ENCODE results near the gene KRT74. TPM values are rescaled to one million over a fixed set of nuclear protein-coding genes. Genes with fewer than 3 reads are reported as not detected.

The KRT74 gene
- total RNA-seq, 1 experiment from 2014 or later, result not detected

DNA sequence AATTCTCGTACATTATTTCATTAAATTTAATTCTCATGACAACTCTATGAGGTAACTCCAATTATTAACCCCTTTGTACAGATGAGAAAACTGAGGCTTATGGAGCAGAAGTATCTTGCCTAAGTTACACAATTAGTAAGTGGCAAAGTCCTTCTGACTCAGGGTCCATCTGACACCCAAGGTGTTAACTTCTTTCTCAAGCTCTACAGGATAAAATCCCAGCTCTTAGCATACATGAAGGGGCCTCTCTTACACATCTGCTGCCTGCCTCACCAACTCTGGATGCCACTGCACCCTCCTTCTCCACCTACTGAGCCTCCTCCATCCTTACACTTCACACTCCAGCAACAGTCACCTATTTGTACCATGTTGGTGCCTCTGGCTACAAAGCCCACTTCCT, 31.9 kb upstream of the KRT74 start:
- Histone ChIP-seq H3K4me3 (ENCODE audit: low read depth in 2 of 2, low read length in 2 of 2) (no peak overlapping the region), H3K4me1 (ENCODE audit: control insufficient read depth, insufficient read depth, low read length) (no peaks in the 10 kb centered on the region), H3K36me3 (ENCODE audit: control insufficient read depth, insufficient read depth, low read length) (no peaks in the 10 kb centered on the region), H3K27me3 (ENCODE audit: control insufficient read depth, insufficient read depth, low read length) (peaks cover 2% of the 10 kb centered on the region; the same call in 1 of the 2 replicates), H3K27ac (ENCODE audit: low read length) (no peak overlapping the region), H3K9me3 (ENCODE audit: control insufficient read depth, insufficient read depth, low read depth, low read length) (no peaks in the 10 kb centered on the region)
- ChIA-PET CTCF (interaction anchor here (0.6 to 1.0 kb wide), 2 partner anchors 154 to 265 kb away, joined by 3 read pairs; no protein-coding TSS in a partner anchor), POLR2A (no interaction called here)
- intact Hi-C loops (cut with micrococcal nuclease; ENCODE audit: unreplicated experiment) (no loop called here), in situ Hi-C loops (cut with HindIII; ENCODE audit: low pct_unique_long_range_greater_than_20kb, low sequenced_read_pairs) (no loop called here)
- no TSS peak for BruUV-seq (replicated peaks)
- ATAC-seq (no peak), DNase-seq (ENCODE audit: low read depth, low spot score) (no peak)
- no peak for TF ChIP-seq POLR2AphosphoS5 (IDR thresholded peaks at IDR 0.05; ENCODE audit: low read depth, low read length)
- no peak for TF ChIP-seq SIN3A (IDR thresholded peaks at IDR 0.05; ENCODE audit: borderline replicate concordance, insufficient read depth, low read depth, low read length)
- TF ChIP-seq, protein P1, sequence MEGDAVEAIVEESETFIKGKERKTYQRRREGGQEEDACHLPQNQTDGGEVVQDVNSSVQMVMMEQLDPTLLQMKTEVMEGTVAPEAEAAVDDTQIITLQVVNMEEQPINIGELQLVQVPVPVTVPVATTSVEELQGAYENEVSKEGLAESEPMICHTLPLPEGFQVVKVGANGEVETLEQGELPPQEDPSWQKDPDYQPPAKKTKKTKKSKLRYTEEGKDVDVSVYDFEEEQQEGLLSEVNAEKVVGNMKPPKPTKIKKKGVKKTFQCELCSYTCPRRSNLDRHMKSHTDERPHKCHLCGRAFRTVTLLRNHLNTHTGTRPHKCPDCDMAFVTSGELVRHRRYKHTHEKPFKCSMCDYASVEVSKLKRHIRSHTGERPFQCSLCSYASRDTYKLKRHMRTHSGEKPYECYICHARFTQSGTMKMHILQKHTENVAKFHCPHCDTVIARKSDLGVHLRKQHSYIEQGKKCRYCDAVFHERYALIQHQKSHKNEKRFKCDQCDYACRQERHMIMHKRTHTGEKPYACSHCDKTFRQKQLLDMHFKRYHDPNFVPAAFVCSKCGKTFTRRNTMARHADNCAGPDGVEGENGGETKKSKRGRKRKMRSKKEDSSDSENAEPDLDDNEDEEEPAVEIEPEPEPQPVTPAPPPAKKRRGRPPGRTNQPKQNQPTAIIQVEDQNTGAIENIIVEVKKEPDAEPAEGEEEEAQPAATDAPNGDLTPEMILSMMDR (IDR thresholded peaks at IDR 0.05), result no peak
- TF ChIP-seq TCF7L2 (IDR thresholded peaks at IDR 0.05; ENCODE audit: low read depth, low read length), result no peak

DNA sequence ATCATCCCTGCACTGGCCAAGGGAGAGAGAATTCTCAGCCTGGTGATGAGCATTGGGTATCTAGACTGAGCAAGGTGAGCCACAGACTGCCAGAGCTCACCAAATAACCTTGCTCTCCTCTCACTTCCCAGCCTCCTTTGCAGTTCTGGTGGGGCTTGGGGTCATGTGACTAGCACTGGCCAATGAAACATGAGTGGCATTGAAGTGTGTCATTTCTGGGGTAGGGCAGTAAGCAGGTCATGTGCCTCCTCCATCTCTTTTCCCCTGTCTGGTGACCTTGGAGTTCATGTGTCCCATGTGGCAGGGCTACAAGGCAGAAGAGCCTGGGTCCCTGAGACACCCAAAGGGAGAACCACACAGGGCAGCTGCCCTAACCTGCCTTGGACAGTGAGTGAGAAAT, 31.2 kb upstream of the KRT74 start:
- in situ Hi-C loops (cut with HindIII; ENCODE audit: low pct_unique_long_range_greater_than_20kb, low sequenced_read_pairs), result no loop called here
- Histone ChIP-seq H3K27ac (ENCODE audit: low read length) (no peak overlapping the region), H3K4me1 (ENCODE audit: control insufficient read depth, insufficient read depth, low read length) (no peaks in the 10 kb centered on the region), H3K27me3 (ENCODE audit: control insufficient read depth, insufficient read depth, low read length) (peaks cover 2% of the 10 kb centered on the region; the same call in 1 of the 2 replicates), H3K9me3 (ENCODE audit: control insufficient read depth, insufficient read depth, low read depth, low read length) (no peaks in the 10 kb centered on the region), H3K36me3 (ENCODE audit: control insufficient read depth, insufficient read depth, low read length) (no peaks in the 10 kb centered on the region), H3K4me3 (ENCODE audit: low read depth in 2 of 2, low read length in 2 of 2) (no peak overlapping the region)
- no peak for DNase-seq (ENCODE audit: low read depth, low spot score)
- CTCF ChIA-PET, result interaction anchor here (1.0 kb wide), 1 partner anchor 266 kb away, joined by 3 read pairs; no protein-coding TSS in a partner anchor
- intact Hi-C loops (cut with micrococcal nuclease; ENCODE audit: unreplicated experiment), result no loop called here
- BruUV-seq (replicated peaks), result no TSS peak
- POLR2A ChIA-PET, result no interaction called here
- TF ChIP-seq POLR2AphosphoS5 (IDR thresholded peaks at IDR 0.05; ENCODE audit: low read depth, low read length), result no peak
- TF ChIP-seq SIN3A (IDR thresholded peaks at IDR 0.05; ENCODE audit: borderline replicate concordance, insufficient read depth, low read depth, low read length), result no peak
- TF ChIP-seq, protein P2, sequence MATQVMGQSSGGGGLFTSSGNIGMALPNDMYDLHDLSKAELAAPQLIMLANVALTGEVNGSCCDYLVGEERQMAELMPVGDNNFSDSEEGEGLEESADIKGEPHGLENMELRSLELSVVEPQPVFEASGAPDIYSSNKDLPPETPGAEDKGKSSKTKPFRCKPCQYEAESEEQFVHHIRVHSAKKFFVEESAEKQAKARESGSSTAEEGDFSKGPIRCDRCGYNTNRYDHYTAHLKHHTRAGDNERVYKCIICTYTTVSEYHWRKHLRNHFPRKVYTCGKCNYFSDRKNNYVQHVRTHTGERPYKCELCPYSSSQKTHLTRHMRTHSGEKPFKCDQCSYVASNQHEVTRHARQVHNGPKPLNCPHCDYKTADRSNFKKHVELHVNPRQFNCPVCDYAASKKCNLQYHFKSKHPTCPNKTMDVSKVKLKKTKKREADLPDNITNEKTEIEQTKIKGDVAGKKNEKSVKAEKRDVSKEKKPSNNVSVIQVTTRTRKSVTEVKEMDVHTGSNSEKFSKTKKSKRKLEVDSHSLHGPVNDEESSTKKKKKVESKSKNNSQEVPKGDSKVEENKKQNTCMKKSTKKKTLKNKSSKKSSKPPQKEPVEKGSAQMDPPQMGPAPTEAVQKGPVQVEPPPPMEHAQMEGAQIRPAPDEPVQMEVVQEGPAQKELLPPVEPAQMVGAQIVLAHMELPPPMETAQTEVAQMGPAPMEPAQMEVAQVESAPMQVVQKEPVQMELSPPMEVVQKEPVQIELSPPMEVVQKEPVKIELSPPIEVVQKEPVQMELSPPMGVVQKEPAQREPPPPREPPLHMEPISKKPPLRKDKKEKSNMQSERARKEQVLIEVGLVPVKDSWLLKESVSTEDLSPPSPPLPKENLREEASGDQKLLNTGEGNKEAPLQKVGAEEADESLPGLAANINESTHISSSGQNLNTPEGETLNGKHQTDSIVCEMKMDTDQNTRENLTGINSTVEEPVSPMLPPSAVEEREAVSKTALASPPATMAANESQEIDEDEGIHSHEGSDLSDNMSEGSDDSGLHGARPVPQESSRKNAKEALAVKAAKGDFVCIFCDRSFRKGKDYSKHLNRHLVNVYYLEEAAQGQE (IDR thresholded peaks at IDR 0.05; ENCODE audit: insufficient read depth in 1 of 2, low read depth in 2 of 2, low read length in 1 of 2), result no peak
- no peak for TF ChIP-seq TCF7L2 (IDR thresholded peaks at IDR 0.05; ENCODE audit: low read depth, low read length)
- TF ChIP-seq, protein P1 (IDR thresholded peaks at IDR 0.05), result no peak
- ATAC-seq, result no peak
